WTC11 (cell line): ENCODE measurements around the gene TSC22D4.

Experiments used
- CTCF ChIP-seq: fragments of 200-600 bp; IDR thresholded peaks from 2 replicates; pipeline ENCODE4 v1.8.0; 2022; ENCODE audit warnings: antibody characterized with exemption
- FOXK1 ChIP-seq: sonication (generic); formaldehyde crosslinking; IDR thresholded peaks from 2 replicates; pipeline ENCODE4 v1.8.0; 2022; ENCODE audit warnings: mild to moderate bottlenecking, moderate library complexity, missing genetic modification reagents
- PREB ChIP-seq: sonication (generic); formaldehyde crosslinking; IDR thresholded peaks from 2 replicates; pipeline ENCODE4 v1.8.1; 2022; ENCODE audit warnings: mild to moderate bottlenecking, missing genetic modification reagents, moderate library complexity, borderline replicate concordance
- ZNF263 ChIP-seq: sonication (generic); formaldehyde crosslinking; IDR thresholded peaks from 2 replicates; pipeline ENCODE4 v1.8.1; 2022; ENCODE audit warnings: low read depth, mild to moderate bottlenecking, moderate library complexity, missing genetic modification reagents
- TF ChIP-seq, protein P1 (sequence below): sonication (generic); formaldehyde crosslinking; IDR thresholded peaks from 2 replicates; pipeline ENCODE4 v1.8.1; 2023; ENCODE audit warnings: mild to moderate bottlenecking, missing genetic modification reagents, moderate library complexity

DNA sequence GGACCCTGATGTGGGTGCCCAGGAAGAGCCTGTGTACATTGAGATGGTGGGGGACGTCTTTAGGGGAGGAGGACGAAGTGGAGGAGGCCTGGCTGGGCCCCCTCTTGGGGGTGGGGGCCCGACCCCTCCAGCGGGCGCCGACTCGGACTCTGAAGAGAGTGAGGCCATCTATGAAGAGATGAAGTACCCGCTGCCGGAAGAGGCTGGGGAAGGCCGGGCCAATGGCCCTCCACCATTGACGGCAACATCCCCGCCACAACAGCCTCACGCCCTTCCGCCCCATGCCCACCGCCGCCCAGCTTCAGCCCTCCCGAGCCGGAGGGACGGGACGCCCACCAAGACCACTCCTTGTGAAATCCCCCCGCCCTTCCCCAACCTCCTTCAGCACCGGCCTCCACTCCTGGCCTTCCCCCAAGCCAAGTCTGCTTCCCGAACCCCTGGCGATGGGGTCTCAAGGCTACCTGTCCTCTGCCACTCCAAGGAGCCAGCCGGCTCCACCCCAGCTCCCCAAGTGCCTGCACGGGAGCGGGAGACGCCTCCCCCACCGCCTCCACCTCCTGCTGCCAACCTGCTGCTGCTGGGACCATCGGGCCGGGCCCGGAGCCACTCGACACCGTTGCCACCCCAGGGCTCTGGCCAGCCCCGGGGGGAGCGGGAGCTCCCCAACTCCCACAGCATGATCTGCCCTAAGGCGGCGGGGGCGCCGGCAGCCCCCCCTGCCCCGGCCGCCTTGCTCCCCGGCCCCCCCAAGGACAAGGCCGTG lies 9.5 kb upstream of the TSC22D4 start:
- no peak for TF ChIP-seq CTCF
- TF ChIP-seq FOXK1 (CRISPR knock-in tag), result no peak
- no peak for TF ChIP-seq PREB (CRISPR knock-in tag)
- no peak for TF ChIP-seq ZNF263
- TF ChIP-seq, protein P1, sequence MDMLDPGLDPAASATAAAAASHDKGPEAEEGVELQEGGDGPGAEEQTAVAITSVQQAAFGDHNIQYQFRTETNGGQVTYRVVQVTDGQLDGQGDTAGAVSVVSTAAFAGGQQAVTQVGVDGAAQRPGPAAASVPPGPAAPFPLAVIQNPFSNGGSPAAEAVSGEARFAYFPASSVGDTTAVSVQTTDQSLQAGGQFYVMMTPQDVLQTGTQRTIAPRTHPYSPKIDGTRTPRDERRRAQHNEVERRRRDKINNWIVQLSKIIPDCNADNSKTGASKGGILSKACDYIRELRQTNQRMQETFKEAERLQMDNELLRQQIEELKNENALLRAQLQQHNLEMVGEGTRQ (CRISPR knock-in tag), result no peak
